Activated naive CD4-positive, alpha-beta T cell treated with anti-CD3 and anti-CD28 coated beads, Interleukin-2, amount 50 U/mL, for 72 hours (primary cell): ENCODE results near the gene KCP. TPM values are rescaled to one million over a fixed set of nuclear protein-coding genes. Genes with fewer than 3 reads are reported as not detected.

ENCODE experiments used
- ATAC-seq, 2 donors: fragments of 150-1000 bp; cut with Tn5 transposase; 2 replicates each; pipeline ENCODE4 v1.10.0; 2021; ENCODE audit warnings: mild to moderate bottlenecking in 2 of 2, moderate library complexity in 2 of 2
- DNase-seq, 2 donors: peaks; one replicate each; pipeline ENCODE4 v3.0.0; 2021 to 2022; ENCODE audit warnings: low spot score in 2 of 2
- H3K27ac Mint-ChIP-seq, 2 donors: one replicate each; pipeline ENCODE4 v1.8.0; 2022; ENCODE audit warnings: mild to moderate bottlenecking in 2 of 2, mixed read lengths in 2 of 2
- H3K36me3 Mint-ChIP-seq, 2 donors: one replicate each; pipeline ENCODE4 v1.8.0; 2022; ENCODE audit warnings: mixed read lengths in 2 of 2
- H3K9me3 Mint-ChIP-seq, 2 donors: one replicate each; pipeline ENCODE4 v1.8.0; 2022; ENCODE audit warnings: mixed read lengths in 2 of 2
- total RNA-seq, 2 donors: library from RNA; stranded (reverse); gene quantifications; one replicate each; pipeline ENCODE4 v1.2.3, GENCODE V29; 2022

KCP gene
- total RNA-seq, 2 donors from 2014 or later = 0.16 TPM

DNA sequence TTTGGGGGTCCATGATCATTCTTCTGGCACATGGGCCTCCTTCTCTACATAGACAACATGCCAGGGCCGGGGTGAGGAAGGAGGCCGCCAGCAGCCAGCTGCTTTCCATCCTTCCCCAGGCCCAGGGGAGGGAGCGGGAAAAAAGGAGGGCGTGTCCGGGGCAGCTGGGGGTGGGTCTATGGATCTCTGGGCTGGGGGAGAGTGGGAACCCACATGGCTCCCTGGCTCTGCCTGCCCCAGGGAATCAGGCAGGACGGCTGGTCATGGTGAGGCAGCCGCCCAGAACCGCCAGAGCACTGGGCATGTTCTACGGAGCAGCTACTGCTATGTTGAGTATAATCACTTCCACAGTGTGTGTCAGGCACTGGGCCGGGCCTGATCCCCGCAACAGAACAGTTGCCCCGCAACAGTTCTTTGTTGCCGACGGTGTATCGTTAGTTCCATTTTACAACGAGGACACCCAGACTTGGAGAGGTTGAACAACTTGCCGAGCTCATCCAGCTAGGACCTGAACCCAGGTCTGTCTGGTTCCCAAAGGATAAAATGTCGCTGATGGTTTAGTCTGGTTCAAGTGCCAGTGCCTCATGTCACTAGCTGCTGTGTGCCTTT lies 20.8 kb upstream of the KCP start:
- no peak for ATAC-seq
- H3K27ac Mint-ChIP-seq = no peak overlapping the region
- peak in 1 of 2 donors; percentile 38 for DNase-seq
- H3K36me3 Mint-ChIP-seq = peaks cover 5 to 7% of the 10 kb centered on the region in 2 donors
- peaks cover 4 to 6% of the 10 kb centered on the region in 2 donors for H3K9me3 Mint-ChIP-seq

DNA sequence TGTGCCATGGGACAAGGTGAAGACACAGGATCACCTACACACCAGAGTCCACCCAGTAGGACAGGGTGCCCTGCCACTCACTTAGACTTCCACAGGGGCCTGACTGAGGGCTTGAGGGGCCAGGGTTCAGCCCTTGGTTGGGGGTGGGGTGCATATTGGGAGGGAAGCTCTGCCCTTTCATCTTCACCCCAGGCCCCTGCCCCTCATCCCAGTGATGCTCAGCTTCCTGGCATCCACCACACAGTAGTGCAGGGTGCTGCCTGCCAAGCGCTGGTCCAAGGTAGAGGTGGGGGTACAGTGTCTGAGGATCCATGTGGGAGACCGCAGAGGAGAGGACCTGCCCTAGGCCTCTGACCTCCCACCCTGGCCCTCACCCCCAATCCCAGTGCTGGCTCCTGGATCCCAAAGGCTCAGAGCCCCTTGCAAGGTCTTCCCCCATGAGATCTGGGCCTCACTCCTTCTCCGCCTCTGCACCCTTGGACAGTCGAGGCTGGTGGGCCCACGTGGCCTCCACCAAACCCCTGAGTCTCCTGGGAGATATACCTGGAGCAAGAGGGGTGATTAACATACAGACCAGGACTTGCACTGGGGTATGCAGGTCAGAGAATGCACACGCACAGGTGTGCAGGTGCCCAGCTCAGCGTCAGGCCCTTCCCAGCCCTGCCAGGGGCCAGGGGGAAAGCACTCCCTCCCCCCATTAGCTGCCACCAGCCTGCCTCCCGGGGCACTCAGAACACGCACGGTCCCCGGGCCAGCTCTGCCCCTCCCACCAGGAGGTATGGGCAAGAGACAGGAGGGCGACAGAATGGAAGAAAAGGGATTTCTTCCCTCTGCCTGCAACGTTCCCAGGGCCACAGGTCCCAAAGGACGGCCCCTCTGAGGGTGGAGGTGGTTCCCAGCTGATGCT lies 18.6 kb upstream of the KCP start:
- H3K27ac Mint-ChIP-seq = no peak overlapping the region
- H3K36me3 Mint-ChIP-seq = peaks cover 5 to 7% of the 10 kb centered on the region in 2 donors
- ATAC-seq (no peak), DNase-seq (peak in 1 of 2 donors; percentile 50)
- H3K9me3 Mint-ChIP-seq = peaks cover 4 to 6% of the 10 kb centered on the region in 2 donors

DNA sequence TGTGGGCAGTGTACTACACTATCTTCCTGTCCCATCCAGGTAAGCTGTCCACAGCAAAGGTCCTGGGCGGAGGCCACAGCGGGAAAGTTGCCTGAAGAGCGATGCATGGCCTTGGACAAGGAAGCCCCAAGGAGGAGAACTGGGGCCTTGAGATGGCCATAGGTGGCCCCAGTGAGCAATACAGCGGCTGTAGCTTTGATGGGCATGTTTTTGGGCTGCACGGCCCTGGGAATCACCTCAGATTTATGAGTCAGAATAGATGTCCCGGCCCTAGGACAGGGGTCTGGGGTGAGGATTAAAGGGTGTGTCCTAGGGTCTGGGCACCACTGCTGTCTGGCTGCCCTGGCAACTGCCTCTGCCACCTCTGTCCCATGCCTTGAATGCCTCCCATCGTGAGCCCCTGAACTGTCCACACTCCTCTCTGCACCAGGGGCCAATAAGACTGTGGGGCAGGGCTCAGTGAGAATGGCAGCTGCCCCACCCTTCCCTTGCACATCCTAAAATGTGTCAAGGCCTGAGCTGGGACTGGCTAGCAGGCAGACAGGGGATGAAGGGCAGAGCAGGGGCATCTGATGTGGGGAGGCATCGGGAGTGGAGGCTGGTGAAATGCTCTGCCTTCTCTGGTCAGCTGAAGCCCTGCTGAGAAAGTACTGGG lies 17.8 kb upstream of the KCP start:
- peak in 1 of 2 donors; percentile 25 for DNase-seq
- H3K9me3 Mint-ChIP-seq = peaks cover 2% of the 10 kb centered on the region in 2 donors
- ATAC-seq = no peak
- H3K27ac Mint-ChIP-seq = no peak overlapping the region
- H3K36me3 Mint-ChIP-seq = peaks cover 3% of the 10 kb centered on the region in 2 donors

DNA sequence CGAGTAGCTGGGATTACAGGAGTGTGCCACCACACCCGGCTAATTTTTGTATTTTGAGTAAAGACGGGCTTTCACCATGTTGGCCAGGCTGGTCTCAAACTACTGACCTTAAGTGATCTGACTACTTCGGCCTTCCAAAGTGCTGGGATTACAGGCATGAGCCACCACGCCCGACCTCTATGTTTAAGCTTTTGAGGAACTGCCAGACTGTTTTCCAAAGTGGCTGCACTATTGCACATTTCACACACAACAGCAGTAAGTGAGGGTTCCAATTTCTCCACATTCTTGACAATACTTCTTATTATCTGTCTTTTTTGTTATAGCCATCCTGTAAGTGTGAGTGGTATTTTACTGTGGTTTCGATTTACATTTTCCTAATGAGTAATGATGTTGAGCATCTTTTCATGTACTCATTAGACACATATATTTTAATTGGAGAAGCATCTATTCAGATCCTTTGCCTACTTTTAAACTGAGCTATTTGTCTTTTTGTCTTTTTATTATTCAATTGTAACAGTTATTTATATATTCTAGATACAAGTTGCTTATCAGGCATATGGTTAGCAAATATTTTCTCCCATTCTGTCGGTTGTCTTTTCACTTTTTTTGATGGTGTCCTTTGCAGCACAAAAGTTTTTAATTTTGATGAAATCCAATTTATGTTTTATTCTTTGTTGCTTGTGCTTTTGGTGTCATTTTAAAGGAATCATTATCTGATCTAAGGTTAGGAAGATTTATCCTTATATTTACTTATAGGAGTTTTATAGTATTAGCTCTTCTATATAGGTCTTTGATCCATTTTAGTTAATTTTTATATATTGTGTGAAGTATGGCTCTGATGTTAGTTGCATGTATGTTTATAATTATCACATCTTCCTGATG lies 14.4 kb upstream of the KCP start:
- H3K36me3 Mint-ChIP-seq = no peaks in the 10 kb centered on the region
- no peaks in the 10 kb centered on the region for H3K9me3 Mint-ChIP-seq
- DNase-seq = no peak
- H3K27ac Mint-ChIP-seq = no peak overlapping the region
- no peak for ATAC-seq

DNA sequence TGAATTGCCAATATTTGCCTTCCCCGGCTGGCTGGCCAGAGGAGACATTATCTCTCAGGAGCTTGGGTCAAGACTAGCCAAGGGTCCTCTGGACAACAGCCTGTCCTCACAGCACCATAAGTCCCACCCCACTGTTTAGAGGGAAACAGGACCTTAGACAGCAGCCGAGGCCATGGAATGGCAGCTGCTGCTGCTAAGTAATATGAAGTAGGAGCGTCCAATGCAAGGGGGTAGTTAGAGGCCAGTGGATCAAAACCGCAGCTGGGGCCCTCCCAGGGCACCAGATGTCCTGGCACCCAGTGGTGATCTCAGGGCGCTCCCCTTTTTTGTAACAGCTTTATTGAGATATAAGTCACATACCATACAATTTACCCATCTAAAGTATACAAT lies 12.9 kb upstream of the KCP start:
- H3K27ac Mint-ChIP-seq = no peak overlapping the region
- ATAC-seq (no peak), DNase-seq (peak in 1 of 2 donors; percentile 35)
- no peaks in the 10 kb centered on the region for H3K9me3 Mint-ChIP-seq
- H3K36me3 Mint-ChIP-seq = no peaks in the 10 kb centered on the region

DNA sequence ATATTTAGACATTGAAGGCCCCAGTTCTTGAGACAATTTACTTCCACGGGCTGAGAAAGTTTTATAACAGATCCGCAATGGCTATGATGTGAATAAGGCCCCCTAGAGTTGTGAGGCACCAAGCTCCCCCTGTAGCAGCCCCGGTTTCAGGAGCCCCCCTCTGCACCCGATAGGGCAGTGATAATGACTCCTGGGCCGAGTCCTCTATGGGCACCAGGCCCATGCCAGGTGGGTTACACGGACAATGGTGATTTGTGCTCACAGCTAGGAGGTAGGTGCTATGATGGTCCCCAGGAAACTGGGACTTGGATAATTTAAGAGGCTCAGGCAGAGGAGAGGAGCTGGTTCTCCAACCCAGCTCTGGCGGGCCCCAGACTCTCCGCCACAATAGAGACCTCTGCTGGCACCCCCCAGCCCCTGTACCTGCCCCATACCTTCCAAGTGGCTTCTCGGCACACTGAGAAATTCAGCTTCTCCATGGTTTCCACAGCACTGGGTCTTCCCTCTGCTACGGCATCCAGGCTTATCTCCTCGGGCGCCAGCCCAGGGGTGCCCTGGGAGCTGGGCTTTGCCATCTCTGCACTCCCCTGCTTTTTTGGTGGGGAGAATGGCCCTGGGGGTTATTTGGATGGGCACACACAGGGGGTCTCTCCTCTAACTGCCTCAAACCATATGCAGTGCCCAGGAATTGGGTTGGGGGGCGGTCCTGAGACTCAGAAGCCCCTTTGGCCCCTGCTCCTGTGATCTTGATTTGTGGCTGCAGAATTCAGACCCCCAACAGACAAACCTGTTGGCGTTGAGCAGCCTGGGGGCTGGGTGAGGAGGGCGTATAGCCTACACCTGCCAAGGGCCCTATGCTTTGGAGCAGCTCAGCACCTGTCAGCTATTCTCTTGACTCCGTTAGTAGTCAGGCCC lies 12.2 kb upstream of the KCP start:
- H3K36me3 Mint-ChIP-seq = no peaks in the 10 kb centered on the region
- ATAC-seq (no peak), DNase-seq (peak in 1 of 2 donors; percentile 26)
- H3K27ac Mint-ChIP-seq = no peak overlapping the region
- H3K9me3 Mint-ChIP-seq = no peaks in the 10 kb centered on the region

DNA sequence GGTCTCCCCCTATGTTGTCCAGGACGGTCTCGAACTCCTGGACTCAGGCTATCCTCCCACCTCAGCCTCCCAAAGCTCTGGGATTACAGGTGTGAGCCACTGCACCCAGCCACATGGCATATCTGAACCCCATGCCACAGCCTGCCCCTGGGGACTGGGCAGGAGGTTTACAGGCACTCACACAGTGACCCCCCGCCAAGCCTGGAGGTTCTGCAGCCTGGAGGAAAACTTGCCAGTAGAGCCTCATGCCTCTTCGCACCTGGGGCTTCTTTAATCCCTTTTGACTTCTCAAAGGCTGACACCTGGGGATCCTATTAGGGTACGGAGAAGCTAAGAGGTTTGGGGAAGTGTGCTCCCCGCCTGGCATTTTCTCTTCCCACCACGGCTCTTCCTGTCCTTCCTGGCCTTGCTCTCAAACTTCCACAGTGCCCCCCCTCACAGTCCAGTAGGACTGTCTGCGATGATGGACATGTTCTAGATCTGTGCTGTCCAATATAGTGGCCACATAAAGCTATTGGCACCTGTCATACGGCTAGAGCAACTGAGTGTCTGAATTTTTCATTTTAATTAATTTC lies 11.4 kb upstream of the KCP start:
- no peaks in the 10 kb centered on the region for H3K36me3 Mint-ChIP-seq
- no peaks in the 10 kb centered on the region for H3K9me3 Mint-ChIP-seq
- H3K27ac Mint-ChIP-seq = no peak overlapping the region
- ATAC-seq (no peak), DNase-seq (peak in 1 of 2 donors; percentile 28)

DNA sequence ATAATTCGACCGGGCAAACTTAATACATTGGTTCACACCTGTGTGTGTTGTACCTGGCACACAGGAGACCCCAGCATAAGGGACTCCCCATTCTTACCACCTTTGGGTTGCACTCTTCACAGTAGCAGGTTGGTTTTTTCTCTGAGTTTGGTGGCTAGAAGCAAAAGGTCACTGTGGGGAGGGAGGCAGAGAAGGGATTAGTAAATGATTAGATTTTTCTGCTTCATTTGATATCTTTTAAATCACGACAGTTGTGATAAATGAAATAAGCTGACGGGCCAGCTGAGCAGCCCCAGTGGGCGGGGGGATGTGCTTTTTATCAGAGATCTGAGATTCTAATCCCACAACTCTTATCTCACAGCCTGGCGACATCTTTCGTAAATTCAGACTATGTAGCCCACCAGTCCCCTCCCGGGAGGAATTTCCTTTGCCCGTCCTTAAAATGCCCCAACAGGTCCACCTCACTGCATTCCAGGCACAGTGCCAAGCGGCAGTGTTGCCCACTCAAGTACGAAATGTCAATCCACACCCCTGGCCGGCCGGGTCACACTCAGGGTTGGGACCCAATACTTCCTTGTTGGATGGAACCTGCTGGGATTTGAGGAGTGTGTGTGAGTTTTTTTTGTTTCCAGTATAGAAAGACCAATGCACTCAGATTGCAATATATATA lies 10.5 kb upstream of the KCP start:
- H3K27ac Mint-ChIP-seq = no peak overlapping the region
- ATAC-seq (no peak), DNase-seq (peak in 1 of 2 donors; percentile 33)
- H3K36me3 Mint-ChIP-seq = no peaks in the 10 kb centered on the region
- no peaks in the 10 kb centered on the region for H3K9me3 Mint-ChIP-seq

DNA sequence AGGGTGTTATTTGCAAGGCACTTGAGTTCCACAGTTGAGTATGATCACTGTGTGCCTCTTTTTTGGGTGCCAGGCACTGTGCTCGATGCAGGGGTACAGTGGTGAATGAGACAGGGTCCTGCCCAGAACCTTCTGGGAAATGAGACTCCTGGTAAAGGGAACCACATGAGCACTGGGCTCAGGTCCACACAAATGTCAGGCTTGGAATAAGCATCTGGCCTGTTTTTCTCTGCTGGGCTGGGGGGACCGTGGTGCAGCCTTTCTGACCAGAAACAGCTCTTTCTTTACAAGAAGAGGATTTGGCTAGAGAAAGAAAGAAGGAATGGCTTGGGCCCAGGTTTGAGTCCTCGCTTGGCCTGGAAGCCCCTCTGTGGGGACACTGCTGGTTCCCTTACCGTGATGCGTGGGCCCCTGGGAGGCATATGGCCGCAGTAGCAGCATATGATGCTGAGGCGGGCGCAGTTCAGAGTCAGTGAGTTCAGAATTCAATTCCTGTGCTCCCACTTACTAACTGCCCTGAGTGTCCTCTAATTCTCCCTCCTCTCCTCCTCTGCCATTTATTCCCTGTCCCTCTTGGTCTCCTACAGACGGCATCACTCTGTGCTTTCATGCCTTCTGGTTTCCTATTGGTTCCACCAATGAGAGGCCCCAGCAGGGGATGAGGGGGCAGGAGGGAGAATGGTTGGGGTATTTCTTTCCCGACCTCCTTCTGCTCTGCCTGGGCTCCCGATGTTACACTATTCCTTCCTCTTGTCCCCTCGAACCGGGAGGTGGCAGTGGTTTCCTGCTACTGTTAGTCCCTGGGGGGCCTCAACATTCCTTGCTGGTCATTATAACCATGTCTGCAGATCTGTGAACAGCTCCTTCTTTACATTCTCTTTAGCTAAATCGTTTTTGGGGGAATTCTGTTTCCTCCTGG lies 9.6 kb upstream of the KCP start:
- peak in 1 of 2 donors; percentile 33 for DNase-seq
- no peaks in the 10 kb centered on the region for H3K9me3 Mint-ChIP-seq
- no peak overlapping the region for H3K27ac Mint-ChIP-seq

DNA sequence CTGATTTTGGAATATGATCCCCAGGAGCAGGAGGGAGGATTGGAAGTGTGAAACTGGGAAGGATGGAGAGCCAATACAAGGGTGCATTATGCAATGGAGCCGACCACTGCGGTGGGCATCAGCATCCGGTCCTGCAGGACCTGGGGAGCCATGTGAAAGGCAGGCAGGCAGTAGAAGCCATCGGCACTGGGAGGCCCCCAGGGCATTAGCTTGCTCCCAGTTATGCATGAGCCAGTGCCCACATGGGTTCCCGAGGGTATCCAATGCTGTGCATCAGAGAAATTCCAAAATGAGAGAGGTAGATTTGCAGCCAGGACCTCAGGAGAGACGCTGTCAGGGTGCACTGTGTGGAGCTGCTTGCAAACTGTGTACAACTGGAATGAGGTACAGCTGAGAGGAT lies 8.7 kb upstream of the KCP start:
- Mint-ChIP-seq H3K9me3 (no peaks in the 10 kb centered on the region), H3K27ac (no peak overlapping the region), H3K36me3 (no peaks in the 10 kb centered on the region)
- DNase-seq = peak in 1 of 2 donors; percentile 31
- no peak for ATAC-seq

More for the DNA sequence above, 9.6 kb upstream of the KCP start:
- ATAC-seq = no peak
- no peaks in the 10 kb centered on the region for H3K36me3 Mint-ChIP-seq

DNA sequence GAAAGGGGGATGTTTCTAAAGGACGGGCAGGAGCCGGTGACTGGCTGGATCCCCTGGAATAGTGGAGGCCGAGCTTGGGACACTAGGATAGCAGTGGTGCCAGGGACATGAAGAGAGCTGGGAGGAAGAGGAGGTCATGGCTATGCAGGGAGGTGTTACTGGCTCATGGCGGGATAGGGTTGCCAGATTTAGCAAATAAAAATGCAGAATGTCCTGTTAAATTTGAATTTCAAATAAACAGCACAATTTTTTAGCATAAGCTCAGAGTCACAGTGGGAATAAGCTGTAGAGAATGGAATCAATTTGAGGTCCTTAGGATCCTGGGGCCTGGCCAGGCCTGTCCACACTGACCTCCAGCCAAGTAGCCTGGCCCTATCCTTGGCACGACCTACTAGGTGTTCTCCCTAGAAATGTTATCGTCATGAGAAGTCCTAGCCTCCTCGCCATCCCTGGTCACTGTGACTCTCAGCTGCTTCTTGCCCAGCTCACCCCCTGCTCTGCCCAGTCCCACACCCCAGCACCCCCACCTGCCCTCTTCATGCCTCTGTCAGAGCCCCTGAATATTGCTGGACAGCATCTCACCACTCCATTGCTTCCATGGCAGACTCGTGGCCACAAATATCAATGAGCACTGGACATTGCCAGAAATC lies 7.6 kb upstream of the KCP start:
- H3K36me3 Mint-ChIP-seq = no peaks in the 10 kb centered on the region
- H3K27ac Mint-ChIP-seq = no peak overlapping the region
- ATAC-seq = no peak
- H3K9me3 Mint-ChIP-seq = no peaks in the 10 kb centered on the region
- peak in 1 of 2 donors; percentile 26 for DNase-seq

DNA sequence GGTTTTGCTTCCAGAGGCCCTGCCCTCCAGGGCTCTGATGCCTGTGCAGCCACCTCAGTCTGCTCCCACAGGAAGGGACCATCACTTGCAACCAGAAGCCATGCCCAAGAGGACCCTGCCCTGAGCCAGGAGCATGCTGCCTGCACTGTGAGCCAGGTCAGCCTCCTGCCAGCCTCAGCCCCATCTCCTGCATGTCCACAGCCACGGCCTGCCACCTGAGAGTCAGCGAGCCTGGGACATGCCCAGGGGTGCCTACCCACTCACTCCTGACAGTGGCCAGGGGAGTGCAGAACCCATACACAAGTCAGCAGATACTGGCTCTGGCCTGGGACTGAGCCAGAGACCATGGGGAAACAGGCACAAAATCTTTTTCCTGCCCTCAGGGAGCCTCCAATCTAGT lies 6.6 kb upstream of the KCP start:
- ATAC-seq (peak in 1 of 2 donors; percentile 24), DNase-seq (peak in 1 of 2 donors; percentile 50)
- no peaks in the 10 kb centered on the region for H3K9me3 Mint-ChIP-seq
- no peak overlapping the region for H3K27ac Mint-ChIP-seq
- no peaks in the 10 kb centered on the region for H3K36me3 Mint-ChIP-seq

DNA sequence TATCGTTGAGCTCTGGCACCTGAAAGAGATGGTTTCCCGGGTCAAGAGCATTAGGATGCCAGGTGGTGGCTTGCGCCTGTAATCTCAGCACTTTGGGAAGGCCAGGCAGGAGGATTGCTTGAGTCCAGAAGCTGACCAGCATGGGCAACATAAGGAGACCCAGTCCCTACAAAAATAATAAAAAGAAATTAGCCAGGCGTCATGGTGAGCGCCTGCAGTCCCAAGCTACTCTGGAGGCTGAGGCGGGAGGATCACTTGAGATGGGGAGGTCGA lies 6.1 kb upstream of the KCP start:
- DNase-seq (no peak), ATAC-seq (no peak)
- H3K9me3 Mint-ChIP-seq = no peaks in the 10 kb centered on the region
- H3K36me3 Mint-ChIP-seq = no peaks in the 10 kb centered on the region
- H3K27ac Mint-ChIP-seq = no peak overlapping the region
